ENCODE data around the gene RNF212B. TPM values are rescaled to one million over a fixed set of nuclear protein-coding genes. Genes with fewer than 3 reads are reported as not detected.

The RNF212B gene
- total RNA-seq, 1 experiment from 2014 or later, result 0.39 TPM

DNA sequence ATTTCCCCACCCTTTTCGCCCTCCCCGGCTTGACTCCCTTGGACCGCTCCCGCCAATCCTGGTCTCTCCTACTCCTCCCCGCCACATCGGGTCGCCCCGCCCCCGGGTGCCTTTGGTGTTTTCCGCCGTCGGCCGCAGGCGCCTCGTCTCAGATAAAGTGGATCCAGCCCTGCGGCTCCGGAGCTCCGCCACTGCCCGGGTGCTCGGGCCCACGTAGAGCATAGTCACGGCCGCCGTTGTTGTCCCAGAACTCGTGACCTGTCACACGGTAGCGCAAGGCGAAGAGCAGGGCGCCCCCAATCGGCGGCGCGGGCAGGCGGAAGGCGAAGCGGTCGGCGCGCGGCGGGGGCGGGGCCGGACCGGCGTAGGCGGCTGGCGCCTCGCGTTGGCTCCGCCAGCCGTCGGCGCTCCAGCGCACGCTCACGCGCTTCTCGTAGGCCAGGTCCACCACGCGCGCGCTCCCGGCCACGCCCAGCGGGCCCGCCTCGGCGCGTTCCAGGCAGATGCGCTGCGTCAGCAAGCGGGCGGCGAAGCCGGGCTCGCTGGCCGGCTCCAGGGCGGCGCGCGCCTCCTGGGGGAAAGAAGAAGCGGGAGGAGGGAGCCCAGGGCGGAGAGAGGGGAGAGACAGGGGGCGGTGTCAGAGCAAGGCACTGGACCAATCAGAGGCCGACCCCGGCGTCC lies 63.7 kb downstream of the RNF212B start:
- WGBS (ENCODE audit: extremely low coverage, insufficient read length, low lambda C conversion rate), result no CpG with 5 or more reads among the region's 87 CpGs
- H3K36me3 Mint-ChIP-seq (ENCODE audit: insufficient read depth in 1 of 3, low read depth in 3 of 3), result peaks cover 0 to 10% (median 0%) of the 10 kb centered on the region in 3 experiments; a peak in 1 of 7 replicates
- no peak overlapping the region for H3K23ac ChIP-seq (ENCODE audit: insufficient read length, low read depth, low read length)

More for the DNA sequence above, 63.7 kb downstream of the RNF212B start:
- H3K18ac ChIP-seq (ENCODE audit: insufficient read length, low read depth, low read length), result no peak overlapping the region
- no peak overlapping the region for H2BK12ac ChIP-seq (ENCODE audit: insufficient read length, low read depth, low read length)
- peak overlapping the region; percentile 84 to 89 for H3K4me3 Mint-ChIP-seq
- H3K4ac ChIP-seq (ENCODE audit: low read depth, low read length), result no peak overlapping the region
- H3K4me2 ChIP-seq (ENCODE audit: insufficient read depth, insufficient read length, low read length), result peak overlapping the region; percentile 88
- H3K79me1 ChIP-seq (ENCODE audit: insufficient read depth, low read depth, low read length, poor library complexity, severe bottlenecking), result no peaks in the 10 kb centered on the region
- H3K27ac Mint-ChIP-seq, result peak overlapping the region; percentile 86 to 97 (median 96); a peak in 5 of 7 replicates
- H2BK15ac ChIP-seq (ENCODE audit: low read depth, low read length), result no peak overlapping the region
- no peaks in the 10 kb centered on the region for H3K9me3 ChIP-seq (ENCODE audit: control insufficient read depth, low read depth, low read length)
- peaks cover 13% of the 10 kb centered on the region for H3K27me3 ChIP-seq (ENCODE audit: insufficient read depth, low read length)
- H2AK5ac ChIP-seq (ENCODE audit: insufficient read length, low read length), result no peak overlapping the region
- DNase-seq, result peak; percentile 97
- peaks cover 16 to 24% of the 10 kb centered on the region in 2 experiments for H3K4me1 Mint-ChIP-seq
- no peak overlapping the region for H4K8ac ChIP-seq (replicated peaks; ENCODE audit: insufficient read length, low read depth, low read length)
- H3K56ac ChIP-seq (ENCODE audit: insufficient read length, low read depth, low read length), result no peak overlapping the region
- H3K4me1 ChIP-seq (ENCODE audit: insufficient read depth, low read length), result no peaks in the 10 kb centered on the region
- TF ChIP-seq CTCF (conservative IDR thresholded peaks at IDR 0.05), result peak; percentile 80
- no peak overlapping the region for H4K91ac ChIP-seq (ENCODE audit: insufficient read length, low read depth, low read length)
- H2BK20ac ChIP-seq (ENCODE audit: low read depth, low read length, poor library complexity, severe bottlenecking), result no peak overlapping the region
- peak overlapping the region; percentile 33 for H3K9ac ChIP-seq (ENCODE audit: extremely low read depth, insufficient read length, low read length)
- no peak overlapping the region for H2AFZ ChIP-seq (ENCODE audit: low read length)
- H4K20me1 ChIP-seq (ENCODE audit: control insufficient read depth, insufficient read depth, insufficient read length), result no peaks in the 10 kb centered on the region
- peaks cover 63% of the 10 kb centered on the region for H3K27me3 Mint-ChIP-seq (ENCODE audit: low read depth)
- no peak overlapping the region for H3K27ac ChIP-seq (ENCODE audit: insufficient read length, low read depth, low read length)
- H2BK5ac ChIP-seq (ENCODE audit: insufficient read length, low read length), result no peak overlapping the region
- H2BK120ac ChIP-seq (ENCODE audit: low read depth, low read length, poor library complexity, severe bottlenecking), result no peak overlapping the region
- 0 out of 2 replicates have a peak overlapping the region, but pooled peaks have one; percentile 41 for H3K14ac ChIP-seq (ENCODE audit: insufficient read depth, low read length)
- H3K79me2 ChIP-seq (ENCODE audit: insufficient read depth, low read length), result no peaks in the 10 kb centered on the region
- H4K5ac ChIP-seq (ENCODE audit: insufficient read length, low read depth, low read length), result no peak overlapping the region
- H3K23me2 ChIP-seq (ENCODE audit: insufficient read length, low read depth, low read length, poor library complexity, severe bottlenecking), result peaks cover 19% of the 10 kb centered on the region
- H3T11ph ChIP-seq (ENCODE audit: low read length), result no peak overlapping the region
- no peaks in the 10 kb centered on the region for H3K9me3 Mint-ChIP-seq
